Stomach (tissue), 4 donors: ENCODE results near the gene DIAPH2.

Experiments used
- EP300 ChIP-seq: sonication (generic); formaldehyde crosslinking; IDR thresholded peaks from one replicate; pipeline ENCODE4 v1.6.1; 2017; ENCODE audit warnings: antibody characterized with exemption
- POLR2A ChIP-seq, 4 donors: fragments of 450-650 bp; IDR thresholded peaks; one replicate each; pipeline ENCODE4 v1.6.1; 2016; ENCODE audit warnings: antibody characterized with exemption in 4 of 4, control low read depth in 2 of 4, mild to moderate bottlenecking in 1 of 4, moderate library complexity in 1 of 4
- POLR2AphosphoS5 ChIP-seq, 3 donors: sonication (generic); formaldehyde crosslinking; IDR thresholded peaks; one replicate each; pipeline ENCODE4 v1.6.1; 2016; ENCODE audit warnings: antibody characterized with exemption in 3 of 3
- TF ChIP-seq, protein P1 (sequence below), 7 experiments: fragments of 450-650 bp in 4 of 7; fragments of 200-600 bp in 3 of 7; sonication (generic) in 3 of 7; IDR thresholded peaks; one replicate each; pipeline ENCODE4 v1.5.1; 2016 to 2019; ENCODE audit warnings: antibody characterized with exemption in 7 of 7, control low read depth in 2 of 7, mild to moderate bottlenecking in 1 of 7

GRCh38 chrX:97602465-97603258 is 918.0 kb downstream of the DIAPH2 start:
- TF ChIP-seq, protein P1, sequence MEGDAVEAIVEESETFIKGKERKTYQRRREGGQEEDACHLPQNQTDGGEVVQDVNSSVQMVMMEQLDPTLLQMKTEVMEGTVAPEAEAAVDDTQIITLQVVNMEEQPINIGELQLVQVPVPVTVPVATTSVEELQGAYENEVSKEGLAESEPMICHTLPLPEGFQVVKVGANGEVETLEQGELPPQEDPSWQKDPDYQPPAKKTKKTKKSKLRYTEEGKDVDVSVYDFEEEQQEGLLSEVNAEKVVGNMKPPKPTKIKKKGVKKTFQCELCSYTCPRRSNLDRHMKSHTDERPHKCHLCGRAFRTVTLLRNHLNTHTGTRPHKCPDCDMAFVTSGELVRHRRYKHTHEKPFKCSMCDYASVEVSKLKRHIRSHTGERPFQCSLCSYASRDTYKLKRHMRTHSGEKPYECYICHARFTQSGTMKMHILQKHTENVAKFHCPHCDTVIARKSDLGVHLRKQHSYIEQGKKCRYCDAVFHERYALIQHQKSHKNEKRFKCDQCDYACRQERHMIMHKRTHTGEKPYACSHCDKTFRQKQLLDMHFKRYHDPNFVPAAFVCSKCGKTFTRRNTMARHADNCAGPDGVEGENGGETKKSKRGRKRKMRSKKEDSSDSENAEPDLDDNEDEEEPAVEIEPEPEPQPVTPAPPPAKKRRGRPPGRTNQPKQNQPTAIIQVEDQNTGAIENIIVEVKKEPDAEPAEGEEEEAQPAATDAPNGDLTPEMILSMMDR (IDR thresholded peaks at IDR 0.05), result no peak
- no peak for TF ChIP-seq POLR2AphosphoS5 (IDR thresholded peaks at IDR 0.05)
- TF ChIP-seq POLR2A (IDR thresholded peaks at IDR 0.05), result no peak
- no peak for TF ChIP-seq EP300
